ENCODE data around the gene SLC35D1. TPM values are rescaled to one million over a fixed set of nuclear protein-coding genes. Genes with fewer than 3 reads are reported as not detected.

Gene SLC35D1
- total and polyA plus RNA-seq, 2 of the 8 experiments (the other 6 are each of a cell fraction or from before 2014, with no cell fraction given), result 1.2 to 2.7 TPM

- peaks cover 7 to 81% (median 25%) of the 10 kb centered on the region in 4 experiments for H3K36me3 ChIP-seq (ENCODE audit: control insufficient read depth in 2 of 4, insufficient read depth in 4 of 4, low read length in 3 of 4)
These were observed 72.3 kb downstream of the SLC35D1 start for GRCh38 chr1:66981679-66982078.

More at GRCh38 chr1:66981679-66982078, 72.3 kb downstream of the SLC35D1 start:
- no peak overlapping the region for H2AFZ ChIP-seq (ENCODE audit: low read length)
- H3K4ac ChIP-seq (replicated peaks; ENCODE audit: insufficient read length, low read depth, low read length), result no peak overlapping the region
- no peak overlapping the region for H4K5ac ChIP-seq (ENCODE audit: insufficient read length, low read depth, low read length)
- H4K8ac ChIP-seq (ENCODE audit: extremely low read depth, insufficient read depth, low read length), result no peak overlapping the region
- no peaks in the 10 kb centered on the region for H3K79me2 ChIP-seq (ENCODE audit: control insufficient read depth in 1 of 2, insufficient read depth in 2 of 2, low read length in 2 of 2)
- H3K4me3 ChIP-seq (ENCODE audit: extremely low read depth in 1 of 4, insufficient read depth in 2 of 4, low read depth in 3 of 4, low read length in 4 of 4), result no peak overlapping the region
- no peak overlapping the region for H3K9ac ChIP-seq (replicated peaks in 1 of 4; ENCODE audit: extremely low read depth in 1 of 4, low read depth in 3 of 4, low read length in 3 of 4)
- H3K23ac ChIP-seq (ENCODE audit: insufficient read length), result no peak overlapping the region
- no peak overlapping the region for H2BK20ac ChIP-seq (ENCODE audit: low read length)
- H3K4me1 ChIP-seq (replicated peaks in 1 of 4; ENCODE audit: control insufficient read depth in 3 of 4, insufficient read depth in 4 of 4, low read length in 3 of 4), result no peaks in the 10 kb centered on the region
- H2BK5ac ChIP-seq (ENCODE audit: low read depth, low read length), result no peak overlapping the region
- DNase-seq (ENCODE audit: low read depth in 1 of 2, low spot score in 2 of 2) (no peak), FAIRE-seq (no peak)
- no peaks in the 10 kb centered on the region for H3K9me3 ChIP-seq (ENCODE audit: insufficient read depth in 2 of 2, low read depth in 1 of 2, low read length in 1 of 2)
- no peak overlapping the region for H2BK15ac ChIP-seq (ENCODE audit: low read length)
- no peak overlapping the region for H2BK120ac ChIP-seq (replicated peaks; ENCODE audit: low read depth, low read length)
- H3K27ac ChIP-seq (ENCODE audit: low read depth, low read length), result no peak overlapping the region
- H4K20me1 ChIP-seq (replicated peaks in 1 of 2; ENCODE audit: control insufficient read depth in 1 of 2, insufficient read depth in 2 of 2, low read length in 2 of 2), result peaks cover 0 to 1% of the 10 kb centered on the region in 2 experiments
- no peak overlapping the region for H2AK5ac ChIP-seq (ENCODE audit: low read depth, low read length)
- TF ChIP-seq MAX (IDR thresholded peaks at IDR 0.05), result no peak
- TF ChIP-seq, protein P1, sequence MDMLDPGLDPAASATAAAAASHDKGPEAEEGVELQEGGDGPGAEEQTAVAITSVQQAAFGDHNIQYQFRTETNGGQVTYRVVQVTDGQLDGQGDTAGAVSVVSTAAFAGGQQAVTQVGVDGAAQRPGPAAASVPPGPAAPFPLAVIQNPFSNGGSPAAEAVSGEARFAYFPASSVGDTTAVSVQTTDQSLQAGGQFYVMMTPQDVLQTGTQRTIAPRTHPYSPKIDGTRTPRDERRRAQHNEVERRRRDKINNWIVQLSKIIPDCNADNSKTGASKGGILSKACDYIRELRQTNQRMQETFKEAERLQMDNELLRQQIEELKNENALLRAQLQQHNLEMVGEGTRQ (IDR thresholded peaks at IDR 0.05; ENCODE audit: low read length), result no peak
- TF ChIP-seq ATF3 (IDR thresholded peaks at IDR 0.05; ENCODE audit: insufficient read depth, low read depth, low read length), result no peak
- no peak for TF ChIP-seq SRF (IDR thresholded peaks at IDR 0.05; ENCODE audit: low read depth, low read length)
- TF ChIP-seq CHD1 (IDR thresholded peaks at IDR 0.05; ENCODE audit: low read depth, low read length), result no peak
- TF ChIP-seq EP300 (IDR thresholded peaks at IDR 0.05; ENCODE audit: borderline replicate concordance in 1 of 2, low read depth in 2 of 2, low read length in 2 of 2), result no peak
- TF ChIP-seq SP4 (IDR thresholded peaks at IDR 0.05; ENCODE audit: low read length), result no peak
- TF ChIP-seq HDAC6 (IDR thresholded peaks at IDR 0.05; ENCODE audit: low read depth, low read length), result no peak
- no peak for TF ChIP-seq TBP (IDR thresholded peaks at IDR 0.05; ENCODE audit: low read depth, low read length)
- no peak for TF ChIP-seq CBX5 (IDR thresholded peaks at IDR 0.05; ENCODE audit: low read depth, low read length)
- TF ChIP-seq EGR1 (IDR thresholded peaks at IDR 0.05; ENCODE audit: borderline replicate concordance, low read depth, low read length), result no peak
- TF ChIP-seq JUN (IDR thresholded peaks at IDR 0.05; ENCODE audit: low read depth, low read length), result no peak
- TF ChIP-seq TEAD4 (IDR thresholded peaks at IDR 0.05; ENCODE audit: low read depth, low read length), result no peak
- ChIA-PET CTCF (ENCODE audit: partially characterized antibody) (interaction anchor here (0.8 to 1.1 kb wide), 2 partner anchors 14 to 108 kb away, joined by 3 to 4 read pairs; no protein-coding TSS in a partner anchor), POLR2A (ENCODE audit: partially characterized antibody) (interaction anchor here (0.6 kb wide), 1 partner anchor 786 kb away, joined by 3 read pairs; no protein-coding TSS in a partner anchor)
- no peak overlapping the region for H3K14ac ChIP-seq (ENCODE audit: insufficient read length)
- WGBS, 2 experiments (ENCODE audit: extremely low coverage in 1 of 2, insufficient coverage in 1 of 2, insufficient read length in 1 of 2, insufficient replicate concordance in 2 of 2, low coverage in 1 of 2, low lambda C conversion rate in 2 of 2, missing lambda C conversion rate in 1 of 2), result 96% methylated on average over 4 of the region's 4 CpGs; no CpG with 5 or more reads in 1 of the 2 experiments
- H4K91ac ChIP-seq (replicated peaks; ENCODE audit: insufficient read length, low read length), result no peak overlapping the region
- H3K79me1 ChIP-seq (ENCODE audit: low read depth, low read length), result no peaks in the 10 kb centered on the region
- no peak overlapping the region for H2BK12ac ChIP-seq (ENCODE audit: low read depth, low read length)
- H3K23me2 ChIP-seq (ENCODE audit: low read depth, low read length), result no peaks in the 10 kb centered on the region
- H3K27me3 ChIP-seq (replicated peaks in 1 of 4; ENCODE audit: control insufficient read depth in 3 of 4, extremely low read depth in 1 of 4, insufficient read depth in 3 of 4, low read length in 3 of 4), result no peaks in the 10 kb centered on the region
- no peak overlapping the region for H3K18ac ChIP-seq (ENCODE audit: extremely low read depth, low read length)
- H3K4me2 ChIP-seq (ENCODE audit: insufficient read depth in 1 of 2, low read depth in 2 of 2, low read length in 2 of 2), result no peak overlapping the region
- H3K56ac ChIP-seq (replicated peaks; ENCODE audit: insufficient read length, low read depth, low read length), result no peak overlapping the region
